Measurements from ENCODE around the gene ADGRG1.

DNA sequence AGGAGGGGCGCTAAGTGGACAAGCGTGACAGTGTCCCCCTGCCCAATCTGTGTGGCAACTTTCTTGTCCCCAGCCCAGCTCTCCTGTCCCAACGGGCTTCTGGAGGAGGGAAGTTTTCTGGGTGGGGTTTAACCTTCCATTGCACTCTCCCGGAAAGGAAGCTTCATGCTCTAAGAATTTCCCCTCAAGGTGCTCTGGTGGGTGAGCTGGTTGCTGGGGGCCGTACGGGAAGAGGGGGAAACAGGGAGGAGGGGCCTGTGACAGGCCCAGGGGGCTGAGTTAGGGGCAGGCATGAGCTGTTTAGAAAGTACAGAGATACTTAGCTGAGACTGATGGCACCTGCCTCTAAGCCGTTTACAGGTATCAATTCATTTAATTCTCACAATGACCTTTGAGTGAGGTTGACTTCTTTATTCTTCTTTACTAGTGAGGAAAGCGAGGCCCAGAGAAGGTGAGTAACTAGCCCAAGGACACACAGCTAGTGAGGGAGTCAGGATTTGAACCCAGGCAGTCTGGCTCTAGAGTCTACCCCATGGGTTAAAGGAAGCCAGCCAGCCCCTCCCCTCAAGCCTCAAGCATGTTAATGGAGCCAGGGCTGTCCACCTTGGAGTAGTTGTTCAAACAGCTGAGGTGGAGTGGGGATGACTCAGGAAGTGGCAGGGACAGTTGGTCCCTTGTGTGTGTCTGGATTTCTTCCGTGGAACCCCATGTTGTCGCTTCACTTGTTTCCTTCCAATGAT lies 18.9 kb downstream of the ADGRG1 start:
- TF ChIP-seq, protein P1, sequence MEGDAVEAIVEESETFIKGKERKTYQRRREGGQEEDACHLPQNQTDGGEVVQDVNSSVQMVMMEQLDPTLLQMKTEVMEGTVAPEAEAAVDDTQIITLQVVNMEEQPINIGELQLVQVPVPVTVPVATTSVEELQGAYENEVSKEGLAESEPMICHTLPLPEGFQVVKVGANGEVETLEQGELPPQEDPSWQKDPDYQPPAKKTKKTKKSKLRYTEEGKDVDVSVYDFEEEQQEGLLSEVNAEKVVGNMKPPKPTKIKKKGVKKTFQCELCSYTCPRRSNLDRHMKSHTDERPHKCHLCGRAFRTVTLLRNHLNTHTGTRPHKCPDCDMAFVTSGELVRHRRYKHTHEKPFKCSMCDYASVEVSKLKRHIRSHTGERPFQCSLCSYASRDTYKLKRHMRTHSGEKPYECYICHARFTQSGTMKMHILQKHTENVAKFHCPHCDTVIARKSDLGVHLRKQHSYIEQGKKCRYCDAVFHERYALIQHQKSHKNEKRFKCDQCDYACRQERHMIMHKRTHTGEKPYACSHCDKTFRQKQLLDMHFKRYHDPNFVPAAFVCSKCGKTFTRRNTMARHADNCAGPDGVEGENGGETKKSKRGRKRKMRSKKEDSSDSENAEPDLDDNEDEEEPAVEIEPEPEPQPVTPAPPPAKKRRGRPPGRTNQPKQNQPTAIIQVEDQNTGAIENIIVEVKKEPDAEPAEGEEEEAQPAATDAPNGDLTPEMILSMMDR (IDR thresholded peaks at IDR 0.05): no peak
- TF ChIP-seq POLR2AphosphoS5 (IDR thresholded peaks at IDR 0.05): no peak
- TF ChIP-seq POLR2A (IDR thresholded peaks at IDR 0.05): no peak
- TF ChIP-seq EP300 (IDR thresholded peaks at IDR 0.05; ENCODE audit: low read depth): no peak

All from transverse colon (tissue), 4 donors.